PFSK-1 (cell line): Measurements from ENCODE around the gene KCNIP4.

Source experiments
- FOXP2 ChIP-seq: optimal IDR thresholded peaks from 2 replicates; pipeline ENCODE3; 2011; ENCODE audit warnings: borderline replicate concordance, control low read depth, inconsistent platforms; ENCODE audit not compliant: insufficient read depth; ENCODE audit errors: extremely low read length, extremely low read depth
- POLR2AphosphoS5 ChIP-seq: IDR thresholded peaks from 2 replicates; pipeline ENCODE4 v1.6.1; 2012; ENCODE audit warnings: low read depth, mild to moderate bottlenecking, control low read depth, low read length, moderate library complexity
- REST ChIP-seq, 2 experiments: IDR thresholded peaks; 2 replicates each; pipeline versions ENCODE4 v1.6.1 to v1.8.0; 2011 to 2012; ENCODE audit warnings: low read depth in 2 of 2, low read length in 2 of 2, control low read depth in 1 of 2, inconsistent platforms in 1 of 2, mild to moderate bottlenecking in 1 of 2, moderate library complexity in 1 of 2; ENCODE audit not compliant: insufficient read depth in 1 of 2
- SIN3A ChIP-seq: IDR thresholded peaks from 2 replicates; pipeline ENCODE4 v1.6.1; 2012; ENCODE audit warnings: mild to moderate bottlenecking, low read length, moderate library complexity, borderline replicate concordance; ENCODE audit not compliant: insufficient read depth
- TAF1 ChIP-seq: IDR thresholded peaks from 2 replicates; pipeline ENCODE4 v1.6.1; 2012; ENCODE audit warnings: low read length, control low read depth, borderline replicate concordance; ENCODE audit not compliant: insufficient read depth

KCNIP4 gene

GRCh38 chr4:21890231-21890630 lies 58.3 kb downstream of the KCNIP4 start:
- TF ChIP-seq POLR2AphosphoS5 = no peak
- TF ChIP-seq SIN3A = no peak
- no peak for TF ChIP-seq FOXP2
- no peak for TF ChIP-seq REST (IDR thresholded peaks at IDR 0.05; ENCODE audit: insufficient read depth in 1 of 2, low read depth in 2 of 2, low read length in 2 of 2)
- no peak for TF ChIP-seq TAF1

- TF ChIP-seq POLR2AphosphoS5 (no peak), REST (IDR thresholded peaks at IDR 0.05; ENCODE audit: insufficient read depth in 1 of 2, low read depth in 2 of 2, low read length in 2 of 2) (no peak), FOXP2 (no peak), TAF1 (no peak), SIN3A (no peak)
Measured at GRCh38 chr4:21888195-21888976, 60.2 kb downstream of the KCNIP4 start.

GRCh38 chr4:21887481-21887880 lies 61.1 kb downstream of the KCNIP4 start:
- no peak for TF ChIP-seq TAF1

GRCh38 chr4:21885770-21886169 lies 62.8 kb downstream of the KCNIP4 start:
- no peak for TF ChIP-seq TAF1
- no peak for TF ChIP-seq FOXP2
- no peak for TF ChIP-seq SIN3A
- TF ChIP-seq POLR2AphosphoS5 = no peak
- TF ChIP-seq REST (IDR thresholded peaks at IDR 0.05; ENCODE audit: insufficient read depth in 1 of 2, low read depth in 2 of 2, low read length in 2 of 2) = no peak

GRCh38 chr4:21885241-21885640 lies 63.3 kb downstream of the KCNIP4 start:
- TF ChIP-seq FOXP2 = no peak
- TF ChIP-seq SIN3A = no peak
- no peak for TF ChIP-seq REST (IDR thresholded peaks at IDR 0.05; ENCODE audit: insufficient read depth in 1 of 2, low read depth in 2 of 2, low read length in 2 of 2)
- TF ChIP-seq TAF1 = no peak
- TF ChIP-seq POLR2AphosphoS5 = no peak
